Measurements from ENCODE around the gene SERTM1.

DNA sequence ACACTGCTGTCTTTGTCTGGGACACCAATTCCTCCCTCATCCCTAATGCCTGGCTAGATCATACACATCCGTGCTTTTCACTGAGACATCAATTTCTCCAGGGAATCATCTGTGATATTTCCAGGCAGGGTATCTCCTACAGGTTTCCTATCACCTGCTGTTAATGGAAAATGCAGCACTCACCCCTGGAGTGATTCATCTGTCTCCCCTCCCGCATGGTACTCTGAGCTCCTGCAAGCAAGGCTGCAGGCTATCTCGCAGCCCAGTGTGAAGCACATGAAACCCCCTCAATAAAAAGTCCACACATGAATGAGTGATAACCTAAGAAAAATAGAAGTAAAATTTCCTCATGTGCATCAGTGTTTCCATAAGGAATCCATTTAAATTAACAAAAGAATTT lies 38.5 kb downstream of the SERTM1 start:
- TF ChIP-seq POLR2A (IDR thresholded peaks at IDR 0.05; ENCODE audit: low read depth, low read length) (no peak), POLR2AphosphoS5 (IDR thresholded peaks at IDR 0.05; ENCODE audit: low read depth, low read length) (no peak)

Data from GM12892 (cell line).